ENCODE results near the gene EFHD1.
A peak's percentile ranks its signal among the peaks of the same experiment; 100 is the strongest.

EFHD1 gene

DNA sequence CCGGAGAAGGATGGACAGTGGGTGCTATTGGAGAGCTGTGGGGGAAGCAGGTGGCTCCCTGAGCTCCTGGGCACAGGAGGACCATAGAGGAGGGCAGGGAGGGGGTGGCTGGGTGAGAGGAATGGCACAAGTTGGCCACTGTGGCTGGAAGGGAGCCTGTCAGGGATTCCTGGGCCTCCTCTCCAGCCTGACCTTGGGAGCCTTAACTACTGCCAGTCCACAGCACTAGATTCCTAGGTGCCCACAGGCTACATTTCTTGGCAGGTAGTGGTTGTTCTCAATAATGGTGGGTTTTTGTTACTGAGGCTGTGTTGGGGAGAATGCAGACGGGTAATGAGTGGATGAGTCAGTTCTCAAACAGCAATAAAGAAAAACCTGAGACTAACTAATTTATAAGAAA is 26.0 kb downstream of the EFHD1 start:
- DNase-seq (ENCODE audit: low read depth in 2 of 2) = no peak
- no peak overlapping the region for H3K4me3 ChIP-seq (replicated peaks in 1 of 2; ENCODE audit: low read depth in 2 of 2, low read length in 2 of 2)
- TF ChIP-seq, protein P1, sequence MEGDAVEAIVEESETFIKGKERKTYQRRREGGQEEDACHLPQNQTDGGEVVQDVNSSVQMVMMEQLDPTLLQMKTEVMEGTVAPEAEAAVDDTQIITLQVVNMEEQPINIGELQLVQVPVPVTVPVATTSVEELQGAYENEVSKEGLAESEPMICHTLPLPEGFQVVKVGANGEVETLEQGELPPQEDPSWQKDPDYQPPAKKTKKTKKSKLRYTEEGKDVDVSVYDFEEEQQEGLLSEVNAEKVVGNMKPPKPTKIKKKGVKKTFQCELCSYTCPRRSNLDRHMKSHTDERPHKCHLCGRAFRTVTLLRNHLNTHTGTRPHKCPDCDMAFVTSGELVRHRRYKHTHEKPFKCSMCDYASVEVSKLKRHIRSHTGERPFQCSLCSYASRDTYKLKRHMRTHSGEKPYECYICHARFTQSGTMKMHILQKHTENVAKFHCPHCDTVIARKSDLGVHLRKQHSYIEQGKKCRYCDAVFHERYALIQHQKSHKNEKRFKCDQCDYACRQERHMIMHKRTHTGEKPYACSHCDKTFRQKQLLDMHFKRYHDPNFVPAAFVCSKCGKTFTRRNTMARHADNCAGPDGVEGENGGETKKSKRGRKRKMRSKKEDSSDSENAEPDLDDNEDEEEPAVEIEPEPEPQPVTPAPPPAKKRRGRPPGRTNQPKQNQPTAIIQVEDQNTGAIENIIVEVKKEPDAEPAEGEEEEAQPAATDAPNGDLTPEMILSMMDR (IDR thresholded peaks at IDR 0.05; ENCODE audit: low read depth, low read length) = no peak

DNA sequence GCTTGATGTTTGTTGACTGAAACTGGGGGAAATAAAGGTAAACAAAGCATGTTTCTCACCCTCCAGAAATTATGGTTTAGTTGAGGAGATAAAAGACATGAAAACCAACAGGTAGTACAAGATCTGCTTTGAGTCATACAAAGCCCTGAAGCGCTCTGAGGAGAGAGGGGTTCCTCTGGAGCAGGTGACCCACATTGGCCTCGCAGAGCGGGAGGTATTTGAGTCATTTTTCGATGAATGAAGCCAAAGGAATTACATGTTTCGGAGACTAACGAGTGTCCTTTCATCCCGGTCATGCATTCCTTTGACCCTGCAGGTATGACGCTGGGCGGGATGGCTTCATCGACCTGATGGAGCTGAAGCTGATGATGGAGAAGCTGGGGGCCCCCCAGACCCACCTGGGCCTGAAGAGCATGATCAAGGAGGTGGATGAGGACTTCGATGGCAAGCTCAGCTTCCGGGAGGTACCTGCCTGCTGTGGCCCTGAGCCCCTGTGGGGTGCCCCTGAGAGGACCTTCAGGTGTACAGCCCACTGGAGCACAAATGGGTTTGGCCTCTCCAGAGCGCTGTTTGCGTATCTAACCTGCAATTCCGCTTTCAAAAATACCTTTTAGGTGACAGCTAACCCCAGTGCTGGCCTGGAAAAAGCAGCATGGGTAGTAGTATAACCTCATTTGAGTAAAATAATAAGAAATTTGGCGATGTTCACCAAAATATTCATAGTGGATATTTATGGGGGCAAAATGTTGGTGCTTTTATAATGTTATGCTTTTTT is 29.3 kb downstream of the EFHD1 start:
- DNase-seq (ENCODE audit: low read depth in 2 of 2) = no peak
- no peak overlapping the region for H3K4me3 ChIP-seq (replicated peaks in 1 of 2; ENCODE audit: low read depth in 2 of 2, low read length in 2 of 2)
- TF ChIP-seq, protein P1 (IDR thresholded peaks at IDR 0.05; ENCODE audit: low read depth, low read length) = no peak

DNA sequence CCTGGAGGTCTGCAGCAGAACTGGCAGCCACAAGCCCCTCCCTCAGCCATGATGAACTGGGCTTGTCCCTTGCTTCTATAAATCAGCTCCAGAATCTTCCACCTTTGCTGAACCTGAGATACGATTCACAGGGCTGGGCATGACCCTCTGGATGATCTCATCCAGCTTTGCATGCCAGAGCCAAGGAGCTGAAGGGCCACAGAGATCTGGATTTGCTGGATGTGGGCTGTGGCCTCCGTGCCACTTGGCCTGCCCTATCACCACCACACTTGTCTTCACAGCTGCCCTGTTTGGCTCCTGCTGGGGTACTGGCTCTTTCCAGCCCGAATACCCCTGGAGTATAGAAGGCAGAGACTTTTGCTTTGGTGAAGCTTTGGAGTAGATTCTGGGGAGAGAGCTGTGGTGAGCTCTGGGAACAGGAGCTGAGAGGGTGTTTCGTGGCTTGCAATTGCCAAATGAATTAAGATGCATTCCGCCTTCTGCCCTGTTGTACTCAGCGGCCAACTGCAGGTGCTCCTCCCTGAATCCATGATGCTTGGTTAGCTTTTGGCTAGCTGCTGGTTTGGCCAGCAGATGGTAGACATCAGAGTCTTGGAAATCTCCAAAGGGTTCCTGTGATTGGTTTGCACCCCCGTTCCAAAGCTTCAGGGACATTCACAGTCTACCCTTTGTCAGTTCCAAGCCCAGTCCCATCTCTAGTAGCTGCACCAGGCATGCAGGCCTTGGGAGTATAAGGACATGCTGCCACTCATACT is 32.8 kb downstream of the EFHD1 start:
- TF ChIP-seq, protein P1 (IDR thresholded peaks at IDR 0.05; ENCODE audit: low read depth, low read length) = no peak
- no peak for DNase-seq (ENCODE audit: low read depth in 2 of 2)
- H3K4me3 ChIP-seq (replicated peaks in 1 of 2; ENCODE audit: low read depth in 2 of 2, low read length in 2 of 2) = no peak overlapping the region

DNA sequence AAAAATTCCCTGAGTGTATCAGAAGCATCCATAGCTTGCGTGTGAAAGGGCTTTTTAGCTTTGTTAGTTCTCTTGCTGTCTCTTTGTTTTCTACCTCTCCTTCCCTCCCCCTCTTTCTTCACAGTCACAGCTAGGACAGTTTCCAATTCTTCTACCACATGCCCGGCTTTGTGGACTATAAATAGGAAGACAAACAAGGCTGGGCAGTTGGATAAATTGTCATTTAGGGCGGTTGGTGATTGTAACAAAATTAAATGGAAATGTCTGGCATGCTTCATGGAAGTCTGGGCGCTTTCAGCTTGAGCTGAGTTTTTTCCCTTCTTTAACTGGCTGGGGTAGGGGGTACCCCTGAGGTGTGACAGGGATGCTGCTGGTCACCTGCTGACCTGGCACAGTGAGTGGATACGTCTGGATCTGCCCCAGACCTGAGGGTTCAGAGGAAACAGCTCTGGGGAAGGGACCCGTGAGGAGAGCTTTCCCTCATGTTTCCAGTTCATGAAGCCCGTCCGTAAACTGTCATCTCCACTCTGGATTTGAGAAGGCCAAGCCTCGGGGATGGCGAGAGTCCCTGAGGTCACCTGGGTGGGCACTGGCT is 34.7 kb downstream of the EFHD1 start:
- TF ChIP-seq, protein P1 (IDR thresholded peaks at IDR 0.05; ENCODE audit: low read depth, low read length) = no peak
- H3K4me3 ChIP-seq (replicated peaks in 1 of 2; ENCODE audit: low read depth in 2 of 2, low read length in 2 of 2) = no peak overlapping the region
- DNase-seq (ENCODE audit: low read depth in 2 of 2) = no peak

DNA sequence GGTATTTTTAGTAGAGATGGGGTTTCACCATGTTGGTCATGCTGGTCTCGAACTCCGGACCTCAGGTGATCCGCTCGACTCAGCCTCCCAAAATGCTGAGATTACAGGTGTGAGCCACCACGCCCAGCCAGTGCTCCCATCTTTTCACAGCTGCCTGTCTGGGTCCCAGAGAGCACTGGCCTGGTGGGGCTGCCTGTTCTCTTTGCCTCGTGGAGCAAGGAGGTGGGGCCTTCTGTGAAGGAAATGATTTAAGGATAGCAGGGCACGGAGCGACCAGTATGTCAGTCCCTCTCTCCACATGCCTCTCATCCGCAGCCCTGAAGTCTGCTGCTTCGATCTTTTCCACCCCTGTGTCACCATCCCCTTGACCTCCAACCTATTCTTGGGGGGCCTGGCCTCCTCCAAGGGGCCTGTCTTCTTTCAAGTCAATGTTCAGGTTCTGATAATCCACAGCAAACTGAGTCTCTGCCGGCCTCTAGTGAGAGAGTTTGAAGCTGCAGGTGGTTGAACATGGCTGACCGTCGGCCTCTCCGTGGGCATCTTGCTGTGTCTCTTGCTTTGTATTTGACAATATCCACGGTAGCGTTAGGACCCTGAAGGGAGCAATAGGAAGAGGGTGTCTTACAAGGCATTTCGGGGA is 35.5 kb downstream of the EFHD1 start:
- H3K4me3 ChIP-seq (replicated peaks in 1 of 2; ENCODE audit: low read depth in 2 of 2, low read length in 2 of 2) = no peak overlapping the region
- DNase-seq (ENCODE audit: low read depth in 2 of 2) = peak; percentile 47 to 51
- TF ChIP-seq, protein P1 (IDR thresholded peaks at IDR 0.05; ENCODE audit: low read depth, low read length) = peak; percentile 65

DNA sequence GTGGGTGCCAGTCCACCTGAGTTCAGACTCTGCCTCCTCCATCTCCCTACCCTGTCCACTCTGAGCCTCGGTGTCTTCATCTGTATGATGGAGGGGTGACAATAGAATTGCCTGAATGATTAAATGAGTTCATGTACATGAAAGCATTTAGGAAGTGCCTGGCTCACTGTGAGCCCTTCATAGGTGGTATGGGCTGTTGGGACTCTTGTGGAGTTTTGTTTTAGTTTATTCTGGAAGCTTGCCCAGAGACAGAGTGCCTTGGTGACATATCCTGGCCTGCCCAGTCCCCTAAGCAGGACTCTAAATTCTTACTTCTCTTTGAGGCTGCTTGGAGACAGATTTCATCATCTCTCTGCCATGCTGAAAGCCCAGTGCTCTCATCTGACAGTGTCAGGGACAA is 39.2 kb downstream of the EFHD1 start:
- no peak for DNase-seq (ENCODE audit: low read depth in 2 of 2)
- no peak overlapping the region for H3K4me3 ChIP-seq (replicated peaks in 1 of 2; ENCODE audit: low read depth in 2 of 2, low read length in 2 of 2)
- TF ChIP-seq, protein P1 (IDR thresholded peaks at IDR 0.05; ENCODE audit: low read depth, low read length) = no peak
